Mammary epithelial cell (primary cell): Measurements from ENCODE around the gene DUSP3.

Experiments
- EZH2 ChIP-seq: IDR thresholded peaks from 2 replicates; pipeline ENCODE4 v1.6.1; 2012; ENCODE audit warnings: low read length, inconsistent platforms, borderline replicate concordance
- TF ChIP-seq, protein P1 (sequence below), 2 donors: IDR thresholded peaks in 1 of 2; conservative IDR thresholded peaks in 1 of 2; 2 replicates each; pipeline ENCODE4 v1.5.1; 2011 to 2012; ENCODE audit warnings: inconsistent platforms in 2 of 2, low read length in 2 of 2, mild to moderate bottlenecking in 2 of 2, control low read depth in 1 of 2, low read depth in 1 of 2; ENCODE audit not compliant: insufficient read depth in 1 of 2; ENCODE audit errors: extremely low read depth in 1 of 2

DNA sequence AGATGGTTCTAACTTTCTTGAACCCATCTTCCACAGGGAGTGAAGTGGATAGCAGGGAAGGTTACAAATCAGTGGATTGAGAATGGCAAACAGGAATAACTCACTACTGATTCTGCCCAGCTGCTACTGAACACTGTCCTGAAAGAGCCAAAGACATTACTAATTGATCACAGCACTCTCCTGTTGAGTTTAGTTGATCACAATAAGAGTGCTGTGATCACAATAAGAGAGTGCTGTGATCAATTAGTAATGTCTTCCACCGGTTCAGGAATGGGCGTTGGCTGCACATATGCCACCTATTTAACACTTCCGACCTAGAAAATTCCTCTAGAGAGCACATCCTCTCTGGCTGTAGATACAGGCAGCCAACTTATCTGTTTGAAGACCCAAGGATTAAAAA lies 12.8 kb upstream of the DUSP3 start:
- TF ChIP-seq, protein P1, sequence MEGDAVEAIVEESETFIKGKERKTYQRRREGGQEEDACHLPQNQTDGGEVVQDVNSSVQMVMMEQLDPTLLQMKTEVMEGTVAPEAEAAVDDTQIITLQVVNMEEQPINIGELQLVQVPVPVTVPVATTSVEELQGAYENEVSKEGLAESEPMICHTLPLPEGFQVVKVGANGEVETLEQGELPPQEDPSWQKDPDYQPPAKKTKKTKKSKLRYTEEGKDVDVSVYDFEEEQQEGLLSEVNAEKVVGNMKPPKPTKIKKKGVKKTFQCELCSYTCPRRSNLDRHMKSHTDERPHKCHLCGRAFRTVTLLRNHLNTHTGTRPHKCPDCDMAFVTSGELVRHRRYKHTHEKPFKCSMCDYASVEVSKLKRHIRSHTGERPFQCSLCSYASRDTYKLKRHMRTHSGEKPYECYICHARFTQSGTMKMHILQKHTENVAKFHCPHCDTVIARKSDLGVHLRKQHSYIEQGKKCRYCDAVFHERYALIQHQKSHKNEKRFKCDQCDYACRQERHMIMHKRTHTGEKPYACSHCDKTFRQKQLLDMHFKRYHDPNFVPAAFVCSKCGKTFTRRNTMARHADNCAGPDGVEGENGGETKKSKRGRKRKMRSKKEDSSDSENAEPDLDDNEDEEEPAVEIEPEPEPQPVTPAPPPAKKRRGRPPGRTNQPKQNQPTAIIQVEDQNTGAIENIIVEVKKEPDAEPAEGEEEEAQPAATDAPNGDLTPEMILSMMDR (conservative IDR thresholded peaks at IDR 0.05 in 1 of 2, IDR thresholded peaks at IDR 0.05 in 1 of 2; ENCODE audit: extremely low read depth in 1 of 2, insufficient read depth in 1 of 2, low read depth in 1 of 2, low read length in 2 of 2): no peak
- TF ChIP-seq EZH2: no peak
